ENCODE measurements around the gene SLC25A45.
A peak's percentile ranks its signal among the peaks of the same experiment; 100 is the strongest.
"Not testable (repeated sequence)": the region's sequence is repeated elsewhere in the genome, so short reads cannot be mapped to it uniquely, and the experiment has no call there.

SLC25A45 gene

DNA sequence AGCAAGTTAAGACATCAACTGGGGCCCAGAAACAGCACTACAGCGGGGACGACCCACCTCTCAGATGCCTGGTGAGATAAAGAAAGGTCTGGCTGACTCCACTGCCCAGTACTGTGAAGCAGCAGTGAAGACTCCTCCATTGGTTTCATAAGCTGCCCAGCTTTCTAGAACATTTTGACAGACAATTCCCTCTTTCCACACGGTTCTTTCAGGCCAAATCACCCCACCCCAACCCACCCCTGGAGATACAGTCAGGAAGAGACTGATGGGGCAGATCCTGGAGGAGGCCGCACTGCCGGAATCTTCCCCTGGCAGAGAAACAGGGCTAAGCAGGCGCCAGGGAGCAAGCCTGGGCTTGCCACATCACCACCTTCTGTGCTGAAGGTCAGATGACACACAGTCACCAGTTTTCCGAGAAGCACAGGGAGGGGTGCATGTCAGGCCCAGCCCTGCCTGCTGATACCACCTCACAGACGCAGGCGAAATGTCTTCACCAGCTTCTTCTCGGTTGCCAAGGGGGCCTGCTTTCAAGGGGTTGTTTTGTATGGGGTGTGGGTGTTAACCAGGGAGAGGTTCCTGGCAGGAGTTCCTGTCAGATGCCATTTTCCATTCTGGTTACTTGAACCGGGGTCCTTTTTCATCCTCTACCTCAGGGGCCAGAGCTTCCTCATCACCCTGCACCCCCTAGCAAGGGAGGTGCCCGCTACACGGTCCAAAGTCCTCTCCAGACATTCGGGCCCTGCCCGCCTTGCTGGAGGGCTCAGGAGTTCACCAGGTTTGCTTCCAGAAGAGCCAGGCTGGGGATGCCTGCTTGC is 38.7 kb upstream of the SLC25A45 start:
- DNase-seq = peak; percentile 96

DNA sequence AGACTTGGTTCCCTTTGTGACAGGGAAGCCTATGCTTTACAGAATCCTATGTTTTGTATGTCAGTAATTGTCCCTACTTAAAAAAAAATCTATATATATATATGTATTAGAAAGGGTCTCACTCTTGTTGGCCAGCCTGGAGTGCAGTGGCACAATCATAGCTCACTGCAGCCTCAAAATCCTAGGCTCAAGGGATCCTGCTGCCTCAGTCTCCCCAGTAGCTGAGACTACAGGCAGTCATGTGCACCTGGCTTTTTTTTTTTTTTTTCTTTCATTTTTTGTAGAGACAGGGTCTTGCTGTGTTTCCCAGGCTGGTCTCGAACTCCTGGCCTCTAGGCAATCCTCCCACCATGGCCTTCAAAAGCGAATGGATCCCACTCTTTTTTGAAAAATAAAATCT is 38.1 kb upstream of the SLC25A45 start:
- DNase-seq = no peak

DNA sequence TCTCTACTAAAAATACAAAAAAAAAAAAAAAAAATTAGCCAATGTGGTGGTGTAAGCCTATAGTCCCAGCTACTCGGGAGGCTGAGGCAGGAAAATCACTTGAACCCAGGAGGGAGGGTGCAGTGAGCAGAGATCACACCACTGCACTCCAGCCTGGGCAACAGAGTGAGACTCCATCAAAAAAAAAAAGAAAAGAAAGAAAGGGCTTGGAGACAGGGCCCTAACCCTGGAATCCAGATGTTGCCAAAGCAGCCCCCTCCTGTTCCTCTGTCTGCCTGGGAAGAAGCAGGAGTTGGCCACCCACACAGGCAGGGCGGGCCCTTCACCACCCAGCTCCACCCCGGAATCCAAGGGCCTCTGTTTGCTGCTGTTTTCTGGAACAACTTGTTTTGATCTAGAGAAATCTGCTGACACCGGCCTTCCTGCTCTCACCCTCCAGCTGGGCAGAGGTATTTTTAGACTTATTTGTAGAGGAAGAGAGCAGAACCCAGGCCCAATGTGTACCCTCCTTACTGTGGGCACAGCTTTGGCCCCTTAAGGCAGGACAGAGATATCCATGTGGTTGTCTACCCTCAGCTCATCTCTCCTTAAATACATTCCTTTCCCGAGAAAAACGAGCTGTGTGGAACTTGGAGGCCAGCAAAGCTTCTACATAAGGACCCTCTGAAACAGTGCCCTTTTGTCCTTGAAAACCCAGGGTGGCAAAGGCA is 37.5 kb upstream of the SLC25A45 start:
- DNase-seq = peak; percentile 90

DNA sequence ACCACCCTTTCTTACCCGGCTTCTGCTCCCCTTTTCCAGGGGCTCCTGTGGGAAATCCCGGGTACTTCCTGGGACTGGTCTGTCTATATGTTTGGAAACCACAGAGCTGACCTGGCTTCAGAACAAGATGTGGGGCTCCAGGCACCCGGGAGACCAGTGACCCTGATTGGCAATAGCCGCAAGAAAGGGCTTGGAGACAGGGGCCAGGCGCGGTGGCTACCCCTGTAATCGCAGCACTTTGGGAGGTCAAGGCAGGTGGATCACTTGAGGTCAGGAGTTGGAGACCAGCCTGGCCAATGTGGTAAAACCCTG is 37.0 kb upstream of the SLC25A45 start:
- no peak for DNase-seq

DNA sequence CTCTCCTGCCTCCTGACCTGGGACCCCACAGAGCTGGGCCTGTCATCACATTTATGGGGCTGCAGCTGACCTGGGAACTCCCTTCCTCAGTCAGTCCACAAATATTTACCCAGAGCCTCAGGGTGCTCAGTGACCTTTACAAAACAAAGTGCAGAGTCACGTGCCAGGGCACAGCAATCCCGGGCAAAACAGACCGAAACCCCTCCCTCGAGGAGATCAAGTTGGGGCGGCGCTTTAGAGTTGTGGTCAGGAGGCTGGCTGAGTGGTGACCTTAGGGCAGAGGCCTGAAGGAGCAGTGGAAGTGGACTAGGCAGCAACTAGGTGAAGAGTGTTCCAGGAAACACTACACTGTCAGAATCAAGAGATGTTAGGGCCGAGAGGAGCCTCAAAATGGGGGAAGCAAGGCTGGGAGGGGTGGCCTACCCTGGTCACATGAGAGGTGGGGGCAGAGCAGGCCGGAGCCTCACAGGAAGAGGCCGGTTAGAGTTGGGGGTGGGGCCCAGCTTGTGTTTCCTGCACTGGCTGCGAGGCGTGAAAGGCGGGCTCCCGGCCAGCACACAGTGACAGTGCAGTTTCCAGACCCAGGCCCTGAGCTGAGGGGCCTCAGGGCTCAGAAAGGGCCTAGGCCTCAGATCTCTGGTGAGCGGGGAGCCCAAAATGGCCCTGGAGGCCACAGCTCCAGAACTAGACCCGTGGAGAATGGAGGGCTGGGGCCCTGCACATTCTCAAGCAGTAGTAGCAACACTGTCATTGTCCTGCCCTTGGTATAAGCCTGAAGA is 36.4 kb upstream of the SLC25A45 start:
- DNase-seq = peak; percentile 98

- DNase-seq = no peak
Observed at GRCh38 chr11:65418431-65418680, 35.9 kb upstream of the SLC25A45 start.

GRCh38 chr11:65417702-65418430 is 35.4 kb upstream of the SLC25A45 start:
- DNase-seq = peak; percentile 66

- DNase-seq = peak; percentile 45
Observed at GRCh38 chr11:65416841-65417701, 34.6 kb upstream of the SLC25A45 start.

DNA sequence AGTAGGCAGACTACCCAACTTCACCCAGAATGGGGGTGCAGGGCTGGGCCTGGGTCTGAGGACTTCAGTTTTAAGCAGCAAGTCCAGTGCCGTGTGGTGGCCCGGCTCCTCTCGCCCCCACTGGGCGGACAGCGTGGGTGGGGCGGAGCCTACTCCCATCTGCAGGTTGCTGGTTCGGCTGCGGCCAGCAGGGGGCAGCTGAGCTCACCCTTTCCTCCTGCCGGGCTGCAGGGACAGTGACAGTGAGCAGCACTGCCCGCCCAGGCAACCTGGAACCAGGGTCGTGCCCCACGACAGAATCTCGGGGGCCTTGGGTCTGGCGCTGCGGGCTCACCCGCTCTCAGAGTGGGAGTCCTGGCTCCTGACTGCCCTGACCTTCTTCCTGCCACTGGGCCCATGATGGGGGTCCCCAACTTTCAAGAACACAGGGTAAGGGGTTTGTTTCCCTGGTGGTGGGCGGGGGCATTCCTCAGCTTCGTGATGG is 33.9 kb upstream of the SLC25A45 start:
- peak; percentile 95 for DNase-seq

- no peak for DNase-seq
Observed at GRCh38 chr11:65415499-65416340, 33.3 kb upstream of the SLC25A45 start.

DNA sequence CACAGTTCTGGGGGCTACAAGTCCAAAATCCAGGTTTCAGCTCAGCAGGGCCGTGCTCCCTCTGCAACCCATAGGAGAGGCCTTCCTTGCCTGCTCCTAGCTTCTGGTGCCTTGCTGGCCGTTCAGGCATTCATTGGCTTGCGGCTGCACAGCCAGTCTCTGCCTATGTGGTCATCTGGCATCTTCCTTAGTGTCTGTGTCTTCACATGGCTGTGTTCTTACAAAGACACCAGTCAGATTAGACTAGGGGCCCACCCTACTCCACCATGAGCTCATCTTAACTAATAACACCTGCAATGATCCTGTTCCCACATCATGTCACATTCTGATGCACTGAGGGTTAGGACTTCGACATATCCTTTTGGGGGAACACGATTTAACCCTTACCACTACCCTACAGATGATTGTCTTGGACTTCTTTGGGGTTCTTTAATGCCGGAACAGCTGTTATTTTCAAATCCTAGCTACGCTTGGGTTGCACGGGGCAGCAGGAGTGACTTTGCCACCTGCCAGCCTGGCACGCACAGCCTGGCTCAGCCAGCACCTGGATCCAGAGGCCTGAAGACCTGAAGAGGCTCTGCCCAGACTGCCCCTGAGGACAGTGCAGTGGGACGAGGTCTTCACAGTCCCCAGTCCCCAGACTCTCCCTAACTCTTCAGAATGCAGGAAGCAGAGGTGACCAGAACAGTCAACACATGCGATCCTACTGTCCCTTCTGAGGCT is 32.5 kb upstream of the SLC25A45 start:
- no peak for DNase-seq

DNA sequence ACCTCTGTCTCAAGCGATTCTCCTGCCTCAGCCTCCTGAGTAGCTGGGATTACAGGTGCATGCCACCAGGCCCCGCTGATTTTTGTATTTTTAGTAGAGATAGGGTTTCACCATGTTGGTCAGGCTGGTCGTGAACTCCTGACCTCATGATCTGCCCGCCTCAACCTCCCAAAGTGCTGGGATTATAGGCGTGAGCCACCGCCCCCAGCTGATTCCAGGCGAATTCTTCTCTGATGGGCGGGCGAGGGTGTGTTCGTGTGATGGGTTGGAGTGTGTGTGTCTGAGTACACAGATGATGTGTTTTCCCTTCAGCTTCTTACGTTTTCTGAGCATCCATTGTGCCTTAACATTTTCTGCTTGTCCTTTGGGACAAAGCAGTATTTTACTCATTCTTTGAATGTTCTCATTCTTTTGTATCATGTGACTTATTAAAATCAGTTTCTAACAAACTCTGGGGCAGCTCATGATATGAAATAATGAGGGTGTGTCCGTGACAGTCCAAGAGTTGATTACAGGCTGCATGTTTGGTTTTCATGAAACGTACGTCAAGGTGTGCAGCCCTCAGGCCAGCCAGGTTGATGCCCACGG is 30.7 kb upstream of the SLC25A45 start:
- not testable (repeated sequence) for DNase-seq

DNA sequence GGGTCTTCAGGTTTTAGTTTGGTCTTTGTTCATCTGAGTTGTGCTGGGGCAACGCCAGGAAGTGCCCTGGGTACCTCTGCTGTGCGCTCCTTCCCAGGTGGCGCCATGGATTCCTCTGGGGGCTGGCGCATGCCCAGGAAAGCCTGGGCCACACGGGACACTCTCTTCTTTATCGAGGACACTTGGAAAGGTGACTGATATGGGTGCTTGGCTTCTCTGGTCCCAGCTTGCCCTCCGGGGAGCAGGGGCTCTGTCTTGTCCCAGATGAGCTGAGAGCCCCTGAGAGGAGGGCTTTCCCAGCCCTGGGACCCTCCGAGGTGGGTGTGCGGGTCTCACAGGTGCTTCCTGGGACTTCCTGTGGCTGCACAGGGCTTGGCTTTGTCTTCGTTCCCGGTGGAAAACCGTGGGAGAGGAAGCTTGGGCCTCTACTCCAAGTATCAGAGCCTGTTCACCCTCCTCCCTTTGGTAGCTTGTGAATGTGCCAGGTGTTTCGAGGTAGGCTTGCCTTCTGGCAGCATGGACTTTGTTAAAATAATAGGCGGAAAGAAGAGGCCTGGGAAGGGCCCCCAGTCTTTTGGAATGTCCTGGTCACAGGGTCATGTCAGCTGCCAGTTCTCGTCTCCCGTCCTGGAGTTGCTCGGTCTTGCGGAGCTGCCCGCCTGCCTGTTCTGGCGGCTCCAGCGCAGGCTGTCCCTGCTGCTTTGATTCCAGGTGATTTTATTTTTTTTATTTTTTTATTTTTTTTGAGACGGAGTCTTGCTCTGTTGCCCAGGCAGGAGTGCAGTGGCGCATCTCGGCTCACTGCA is 30.0 kb upstream of the SLC25A45 start:
- no peak for DNase-seq

DNA sequence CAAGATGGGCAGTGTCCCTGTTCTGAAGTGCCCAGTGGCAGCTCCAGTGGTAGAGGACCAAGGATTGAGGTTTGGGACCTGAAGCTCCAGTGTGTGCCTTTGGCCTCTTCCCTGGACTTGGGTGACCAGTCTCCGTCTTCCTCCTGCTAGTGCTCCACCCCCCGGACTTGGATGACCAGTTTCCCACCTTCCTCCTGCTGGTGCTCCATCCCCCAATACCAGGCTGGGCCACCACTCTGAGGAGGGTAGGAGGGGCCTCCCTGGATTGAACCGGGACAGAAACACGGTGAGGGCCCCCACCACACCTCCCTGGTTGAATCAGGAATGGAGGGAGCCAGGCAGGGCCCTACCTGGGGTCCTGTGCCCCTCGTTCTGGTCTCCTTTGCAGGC is 29.2 kb upstream of the SLC25A45 start:
- DNase-seq = no peak

- no peak for DNase-seq
Observed at GRCh38 chr11:65410936-65411680, 28.7 kb upstream of the SLC25A45 start.

- DNase-seq = no peak
Observed at GRCh38 chr11:65404638-65405339, 22.3 kb upstream of the SLC25A45 start.

DNA sequence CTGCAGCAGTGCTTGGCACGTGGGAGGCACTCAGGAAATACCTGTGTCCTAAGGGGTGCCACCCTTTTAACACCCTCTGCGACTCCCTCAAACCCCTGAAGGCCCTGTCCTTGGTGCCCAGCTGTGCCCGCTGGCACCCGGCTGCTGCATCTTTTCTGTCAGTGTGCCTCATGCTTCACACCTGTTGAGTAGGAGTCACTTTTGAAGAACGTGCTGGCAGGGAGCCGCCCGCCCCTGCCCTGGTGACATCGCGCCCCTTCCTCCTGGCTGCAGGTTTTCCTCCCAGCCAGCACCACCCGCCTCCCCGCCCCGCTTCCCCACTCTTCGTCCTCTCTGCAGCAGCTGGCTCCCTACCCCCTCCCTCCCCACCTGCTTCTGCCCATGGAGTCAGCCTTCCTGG is 21.8 kb upstream of the SLC25A45 start:
- no peak for DNase-seq

DNA sequence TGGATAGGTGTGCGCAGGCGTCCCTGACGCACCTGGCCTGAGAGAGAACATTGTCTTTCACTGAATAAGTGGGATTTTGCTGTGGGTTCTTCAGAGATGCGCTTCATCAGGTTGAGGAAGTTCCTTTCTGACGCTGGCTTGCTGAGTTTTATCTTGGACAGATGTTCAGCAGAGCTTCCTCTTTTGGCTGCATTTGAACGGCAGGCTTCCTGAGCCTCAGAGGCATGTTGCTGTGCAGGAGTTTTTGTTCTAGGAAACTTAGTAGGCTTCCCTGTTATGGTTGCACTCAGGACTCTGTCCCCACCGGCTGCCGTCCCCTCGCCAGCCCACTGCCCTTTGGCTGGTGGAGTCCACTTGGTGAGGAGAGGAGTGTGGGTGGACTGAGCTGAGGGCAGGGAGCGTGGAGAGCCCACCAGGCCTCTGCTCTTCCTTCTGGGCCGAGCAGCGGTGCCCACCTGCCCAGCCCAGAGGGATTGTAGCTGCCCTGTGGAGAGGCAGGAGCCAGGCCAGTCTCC is 21.2 kb upstream of the SLC25A45 start:
- DNase-seq = no peak

Data from activated CD4-positive, alpha-beta T cell treated with anti-CD3 and anti-CD28 coated beads, Interleukin-10, Interleukin-2, amounts not matched to agents 100 ng/mL and 50 ng/mL, durations not matched to agents 16 hours and 8 hours (primary cell).